GM23338 (cell line): ENCODE measurements around the gene KCNAB2.

Experiments used
- CTCF ChIP-seq, 2 experiments: fragments of 200-600 bp in 1 of 2; sonication (generic) in 1 of 2; conservative IDR thresholded peaks; 2 replicates each; pipeline versions ENCODE4 v1.5.1 to v1.6.1; 2016 to 2017; ENCODE audit warnings: antibody characterized with exemption in 2 of 2, low read depth in 2 of 2, mild to moderate bottlenecking in 2 of 2, moderate library complexity in 1 of 2
- EZH2phosphoT487 ChIP-seq: fragments of 200-600 bp; sonication (generic); IDR thresholded peaks from one replicate; pipeline ENCODE4 v1.8.1; 2018; ENCODE audit warnings: antibody characterized with exemption; ENCODE audit not compliant: unreplicated experiment
- POLR2AphosphoS5 ChIP-seq: IDR thresholded peaks from 2 replicates; pipeline ENCODE4 v1.6.1; 2016; ENCODE audit warnings: antibody characterized with exemption, low read depth

DNA sequence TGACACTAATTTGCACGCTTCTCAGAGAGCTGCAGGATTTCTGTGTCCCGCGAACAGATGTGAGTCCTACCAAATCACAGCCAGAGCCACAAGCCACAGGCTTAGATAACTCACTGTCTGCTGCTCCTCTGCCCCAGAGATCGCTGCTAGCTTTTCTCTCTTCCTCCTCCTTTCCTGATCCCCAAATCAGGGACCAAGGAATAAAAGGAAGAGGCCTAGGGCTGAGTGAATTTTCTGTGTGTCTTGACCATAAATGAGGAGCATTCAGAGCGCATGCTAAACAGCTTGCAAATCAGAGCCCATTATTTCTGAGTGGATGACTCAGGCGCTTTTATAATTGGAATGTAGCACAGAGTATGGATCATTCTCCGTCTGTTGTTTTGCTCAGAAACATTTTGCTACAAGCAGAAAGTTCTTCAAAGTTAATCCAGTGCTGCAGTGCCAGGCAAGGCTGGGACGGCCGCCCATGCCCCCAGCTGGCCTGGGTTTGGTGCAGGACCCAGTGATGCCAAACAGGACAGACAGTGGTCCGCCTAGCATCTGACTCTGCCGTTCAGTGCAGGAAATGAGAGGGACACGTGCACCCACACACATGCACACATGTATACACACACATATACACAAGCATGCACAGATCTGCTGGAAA is 38.2 kb downstream of the KCNAB2 start:
- no peak for TF ChIP-seq CTCF (conservative IDR thresholded peaks at IDR 0.05; ENCODE audit: low read depth in 2 of 2)
- no peak for TF ChIP-seq POLR2AphosphoS5
- no peak for TF ChIP-seq EZH2phosphoT487
